Lower lobe of right lung (tissue), 2 donors: ENCODE measurements around the gene PAX7. TPM values are rescaled to one million over a fixed set of nuclear protein-coding genes. Genes with fewer than 3 reads are reported as not detected.

Experiments
- ATAC-seq, 2 donors: fragments of 200-7000 bp; cut with Tn5 transposase; one replicate each; pipeline ENCODE4 v1.9.1; 2020 to 2022; ENCODE audit warnings: mild to moderate bottlenecking in 2 of 2, moderate library complexity in 2 of 2
- DNase-seq: peaks from one replicate; pipeline ENCODE4 v3.0.0-alpha.2; 2020
- H3K27ac ChIP-seq: fragments of 200-600 bp; one replicate; pipeline ENCODE4 v1.8.0; 2022
- H3K27me3 ChIP-seq: fragments of 200-600 bp; one replicate; pipeline ENCODE4 v1.8.0; 2022; ENCODE audit warnings: low read depth
- H3K36me3 ChIP-seq: fragments of 200-600 bp; one replicate; pipeline ENCODE4 v1.8.0; 2022; ENCODE audit warnings: mild to moderate bottlenecking
- H3K4me1 ChIP-seq: fragments of 200-600 bp; one replicate; pipeline ENCODE4 v1.8.0; 2022
- H3K4me3 ChIP-seq: fragments of 200-600 bp; one replicate; pipeline ENCODE4 v1.8.0; 2022; ENCODE audit warnings: mild to moderate bottlenecking
- H3K9me3 ChIP-seq: fragments of 200-600 bp; one replicate; pipeline ENCODE4 v1.8.0; 2022
- intact Hi-C: fragments of 100-400 bp; cut with DNase I; formaldehyde crosslinking; loops from one replicate; pipeline ENCODE4 v1.11.0; 2022
- total RNA-seq: library from RNA; stranded (reverse); fragmentation: NEBNext Ultra II Directional; extraction: Animal tissue kit (Norgen Biotek cat#: 25700); gene quantifications from one replicate; pipeline ENCODE4 v1.2.1, GENCODE V29; 2021
- TF ChIP-seq, protein P1 (sequence below): fragments of 200-600 bp; IDR thresholded peaks from one replicate; pipeline ENCODE4 v1.8.0; 2022; ENCODE audit warnings: antibody characterized with exemption, mild to moderate bottlenecking
- donor health status: DM: no; HTN: yes; CAD: no; lungs with severe emphysema.

The PAX7 gene
- total RNA-seq, 1 donor from 2014 or later: not detected

DNA sequence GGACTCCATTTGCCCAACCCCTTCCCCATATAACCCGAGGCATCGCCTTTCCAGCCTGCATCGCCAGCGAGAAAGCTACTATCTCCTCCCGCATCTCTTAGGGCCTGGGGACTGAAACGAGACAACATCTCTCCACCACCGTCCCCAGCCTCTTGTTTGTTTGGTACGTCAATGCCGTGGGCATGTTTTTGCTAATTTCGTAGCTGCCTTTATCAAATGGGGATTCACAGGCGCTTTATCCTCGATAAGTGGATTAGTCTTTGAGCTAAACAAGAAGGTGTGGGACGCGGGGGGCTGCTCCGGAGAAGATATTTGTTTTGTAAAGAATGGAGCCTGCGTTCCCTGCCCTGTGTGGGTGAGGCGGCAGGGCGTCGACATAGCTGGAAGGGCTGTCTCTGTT is 91.6 kb downstream of the PAX7 start:
- Histone ChIP-seq H3K27me3 (peaks cover 87% of the 10 kb centered on the region), H3K27ac (no peak overlapping the region), H3K9me3 (no peaks in the 10 kb centered on the region), H3K4me3 (no peak overlapping the region), H3K4me1 (no peaks in the 10 kb centered on the region), H3K36me3 (no peaks in the 10 kb centered on the region)
- TF ChIP-seq, protein P1, sequence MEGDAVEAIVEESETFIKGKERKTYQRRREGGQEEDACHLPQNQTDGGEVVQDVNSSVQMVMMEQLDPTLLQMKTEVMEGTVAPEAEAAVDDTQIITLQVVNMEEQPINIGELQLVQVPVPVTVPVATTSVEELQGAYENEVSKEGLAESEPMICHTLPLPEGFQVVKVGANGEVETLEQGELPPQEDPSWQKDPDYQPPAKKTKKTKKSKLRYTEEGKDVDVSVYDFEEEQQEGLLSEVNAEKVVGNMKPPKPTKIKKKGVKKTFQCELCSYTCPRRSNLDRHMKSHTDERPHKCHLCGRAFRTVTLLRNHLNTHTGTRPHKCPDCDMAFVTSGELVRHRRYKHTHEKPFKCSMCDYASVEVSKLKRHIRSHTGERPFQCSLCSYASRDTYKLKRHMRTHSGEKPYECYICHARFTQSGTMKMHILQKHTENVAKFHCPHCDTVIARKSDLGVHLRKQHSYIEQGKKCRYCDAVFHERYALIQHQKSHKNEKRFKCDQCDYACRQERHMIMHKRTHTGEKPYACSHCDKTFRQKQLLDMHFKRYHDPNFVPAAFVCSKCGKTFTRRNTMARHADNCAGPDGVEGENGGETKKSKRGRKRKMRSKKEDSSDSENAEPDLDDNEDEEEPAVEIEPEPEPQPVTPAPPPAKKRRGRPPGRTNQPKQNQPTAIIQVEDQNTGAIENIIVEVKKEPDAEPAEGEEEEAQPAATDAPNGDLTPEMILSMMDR: no peak
- intact Hi-C loops: no loop called here
- DNase-seq: no peak
- ATAC-seq: no peak

DNA sequence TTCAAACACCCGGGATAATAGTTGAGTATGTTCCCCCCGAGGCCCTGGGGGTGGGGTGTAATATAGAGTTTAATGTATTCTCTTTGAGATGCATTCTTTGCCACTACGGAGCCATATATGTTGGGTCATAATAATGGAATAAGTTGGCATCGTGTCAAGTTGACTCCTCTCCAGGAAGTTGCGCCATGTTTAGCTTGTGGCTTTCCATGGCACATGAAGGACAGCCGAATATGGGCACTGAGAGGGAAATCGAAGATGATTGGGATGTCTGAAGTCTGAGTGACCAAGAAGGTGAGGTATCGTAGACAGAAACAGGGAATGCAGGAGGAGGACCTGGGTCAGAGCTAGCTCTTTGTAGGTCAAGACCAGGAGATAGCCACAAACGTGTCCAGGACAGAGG is 92.6 kb downstream of the PAX7 start:
- ATAC-seq (no peak), DNase-seq (no peak)
- H3K9me3 ChIP-seq: no peaks in the 10 kb centered on the region
- H3K36me3 ChIP-seq: no peaks in the 10 kb centered on the region
- H3K4me1 ChIP-seq: no peaks in the 10 kb centered on the region
- H3K4me3 ChIP-seq: no peak overlapping the region
- TF ChIP-seq, protein P1: no peak
- intact Hi-C loops: no loop called here
- no peak overlapping the region for H3K27ac ChIP-seq
- peaks cover 82% of the 10 kb centered on the region for H3K27me3 ChIP-seq

DNA sequence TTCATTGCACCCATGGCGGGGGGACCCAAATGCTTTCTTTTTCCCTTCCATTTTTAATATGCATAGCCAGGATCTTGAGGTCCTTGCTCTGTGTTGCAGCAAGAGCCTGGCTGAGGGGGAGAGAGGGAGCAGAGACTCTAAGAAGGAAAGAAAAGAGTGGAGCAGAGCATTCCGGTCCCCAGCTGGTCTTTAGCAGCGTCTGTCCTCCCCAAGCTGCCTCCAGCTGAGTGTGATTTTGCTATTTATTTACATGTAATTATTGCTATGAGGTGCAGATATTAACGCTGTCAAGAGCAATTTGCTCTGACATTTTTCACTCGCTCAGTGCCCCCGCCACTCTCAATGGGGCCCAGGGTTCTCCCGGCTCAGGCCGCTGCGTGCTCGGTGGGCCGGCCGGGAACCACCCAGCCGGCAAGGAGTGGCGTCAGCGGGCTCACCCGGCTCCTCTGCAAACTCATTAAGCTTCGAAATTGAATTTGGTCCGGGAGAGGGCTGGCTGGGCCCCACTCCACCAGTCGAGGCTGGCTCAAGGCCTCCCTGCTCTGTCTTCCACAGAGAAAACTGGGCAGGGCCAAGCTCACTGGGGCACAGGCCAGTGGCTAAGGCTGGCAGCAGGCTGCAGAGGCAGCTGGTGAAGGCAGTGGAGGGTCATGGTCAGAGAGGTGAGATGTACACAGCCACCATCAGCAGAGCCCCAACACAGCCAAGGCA is 93.2 kb downstream of the PAX7 start:
- Histone ChIP-seq H3K27me3 (peaks cover 76% of the 10 kb centered on the region), H3K9me3 (no peaks in the 10 kb centered on the region), H3K4me3 (no peak overlapping the region), H3K4me1 (no peaks in the 10 kb centered on the region), H3K36me3 (no peaks in the 10 kb centered on the region), H3K27ac (no peak overlapping the region)
- DNase-seq (no peak), ATAC-seq (no peak)
- intact Hi-C loops: no loop called here
- TF ChIP-seq, protein P1: no peak

DNA sequence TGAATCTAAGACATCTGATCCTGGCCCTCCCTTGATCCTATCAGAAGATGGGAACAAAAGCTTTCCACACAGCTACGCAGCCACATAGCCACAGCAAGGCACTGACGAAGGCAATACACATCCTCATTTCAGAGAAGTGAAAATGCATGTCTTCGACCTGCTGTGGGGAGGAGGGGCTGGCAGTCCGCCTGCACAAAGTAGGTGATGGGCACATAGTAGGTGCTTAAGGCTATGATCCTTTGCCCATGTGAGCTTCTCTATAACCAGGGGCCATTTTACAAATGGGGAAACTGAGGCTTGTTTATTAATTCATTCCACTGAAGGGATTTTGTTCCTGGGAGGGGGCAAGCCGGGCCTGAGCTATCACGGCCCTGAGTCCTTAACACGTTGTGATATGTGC is 94.2 kb downstream of the PAX7 start:
- ATAC-seq (no peak), DNase-seq (no peak)
- intact Hi-C loops: no loop called here
- Histone ChIP-seq H3K4me3 (no peak overlapping the region), H3K36me3 (no peaks in the 10 kb centered on the region), H3K27ac (no peak overlapping the region), H3K9me3 (no peaks in the 10 kb centered on the region), H3K27me3 (peaks cover 67% of the 10 kb centered on the region), H3K4me1 (no peaks in the 10 kb centered on the region)
- TF ChIP-seq, protein P1: no peak

DNA sequence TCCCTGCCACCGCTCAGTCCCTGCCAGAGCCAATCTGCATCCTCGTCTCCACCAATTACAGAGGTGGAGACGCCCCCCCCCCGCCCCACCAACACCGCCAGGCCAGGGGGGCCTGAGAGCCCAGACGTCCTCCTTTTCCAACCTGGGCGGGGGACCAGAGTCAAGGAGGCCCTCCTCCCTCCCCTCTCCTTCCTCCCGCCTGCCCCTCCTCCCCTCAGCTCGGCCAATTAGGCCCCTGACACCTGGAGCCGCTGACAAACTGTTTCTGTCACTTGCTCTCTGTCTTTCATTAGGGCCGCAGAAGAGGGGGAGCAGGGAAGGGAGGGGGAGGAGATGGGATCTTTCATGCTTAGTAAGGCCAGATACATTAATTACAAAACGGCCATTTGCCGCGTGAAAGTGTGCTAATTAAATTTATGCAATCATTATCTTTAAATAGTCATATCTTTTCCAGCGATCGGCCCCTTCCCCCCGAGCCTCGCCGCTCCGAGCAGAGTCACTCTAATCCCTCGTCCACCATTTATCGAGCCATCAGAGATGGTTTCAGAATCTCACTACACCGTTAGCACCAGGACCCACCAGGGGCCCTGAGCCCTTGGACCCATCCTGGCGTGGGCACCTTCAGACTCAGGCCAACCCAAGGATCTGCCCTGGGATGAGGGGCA is 94.7 kb downstream of the PAX7 start:
- no peak overlapping the region for H3K27ac ChIP-seq
- ATAC-seq (no peak), DNase-seq (no peak)
- peaks cover 61% of the 10 kb centered on the region for H3K27me3 ChIP-seq
- no peaks in the 10 kb centered on the region for H3K36me3 ChIP-seq
- H3K4me3 ChIP-seq: no peak overlapping the region
- no peaks in the 10 kb centered on the region for H3K4me1 ChIP-seq
- intact Hi-C loops: no loop called here
- TF ChIP-seq, protein P1: no peak
- no peaks in the 10 kb centered on the region for H3K9me3 ChIP-seq
